ENCODE data around the gene DNAH17. TPM values are rescaled to one million over a fixed set of nuclear protein-coding genes. Genes with fewer than 3 reads are reported as not detected.
"Not testable (repeated sequence)": the region's sequence is repeated elsewhere in the genome, so short reads cannot be mapped to it uniquely, and the experiment has no call there.

Gene DNAH17
- total RNA-seq, 1 donor from 2014 or later: 0.40 TPM

DNA sequence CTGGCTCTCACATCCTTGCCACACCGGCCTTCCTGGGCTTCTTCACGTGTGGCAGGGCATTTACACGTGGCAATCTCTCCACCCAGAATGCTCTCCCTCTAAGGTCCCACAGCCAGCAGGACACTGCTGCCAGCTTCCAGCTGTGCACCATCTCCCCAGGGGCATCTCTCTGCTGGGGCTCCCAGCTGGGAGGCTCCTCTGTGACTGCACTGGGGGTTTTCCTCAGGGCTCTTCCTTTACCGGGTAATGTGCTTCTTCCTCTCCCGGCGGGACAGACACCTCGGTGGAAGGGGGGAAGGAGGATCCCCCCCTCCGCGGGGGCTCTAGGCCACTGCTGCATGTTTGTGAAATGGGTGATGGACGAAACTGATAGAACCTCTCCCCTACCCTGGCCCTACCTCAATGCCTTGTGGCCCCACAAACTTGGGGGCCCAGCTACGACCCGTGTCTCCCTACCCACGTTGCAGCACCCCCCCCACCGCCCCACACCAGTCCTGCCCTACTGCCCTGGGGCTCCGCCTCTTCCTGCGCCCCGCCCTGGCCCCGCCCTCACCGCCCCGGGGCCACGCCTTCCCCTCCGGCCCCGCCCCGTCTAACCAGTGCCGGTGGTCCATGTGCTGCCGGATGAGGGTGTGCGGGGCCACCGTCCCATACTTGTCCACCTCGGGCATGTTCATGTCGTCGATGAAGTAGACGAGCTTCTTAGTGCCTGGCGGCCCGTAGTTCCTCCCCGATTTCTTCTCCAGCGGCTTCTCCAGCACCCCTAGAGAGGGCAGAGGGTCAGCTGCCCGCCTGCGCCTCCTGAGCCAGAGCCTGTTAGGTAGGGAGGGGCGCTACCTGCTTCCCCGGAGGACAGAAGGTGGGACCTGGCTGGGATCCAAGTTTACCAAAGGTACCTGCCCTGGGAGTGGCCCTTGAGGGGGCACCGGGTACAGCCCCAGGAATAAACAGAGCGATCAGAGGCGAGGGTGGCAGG is 92.6 kb downstream of the DNAH17 start:
- DNase-seq (ENCODE audit: low read depth in 2 of 2): peak in 1 of 2 donors; percentile 33

DNA sequence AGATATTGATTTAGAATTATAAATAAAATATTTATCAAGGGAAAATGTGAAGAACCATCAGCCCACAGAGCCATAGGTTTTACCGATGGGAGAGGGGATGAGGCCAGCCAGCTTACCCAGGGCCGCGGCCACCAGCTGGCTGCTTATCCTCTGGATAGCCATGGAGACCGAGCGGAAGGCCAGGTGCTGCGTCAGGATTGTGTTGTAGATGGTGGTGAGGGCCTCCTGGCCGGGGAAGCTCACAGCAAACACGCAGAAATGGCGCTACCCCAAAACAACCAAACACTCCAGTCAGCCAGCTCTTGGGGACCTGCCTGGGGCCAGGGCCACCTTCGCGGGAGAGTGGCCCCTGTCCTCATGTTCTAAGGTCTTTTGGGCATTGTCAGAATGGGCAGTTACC is 97.8 kb downstream of the DNAH17 start:
- DNase-seq (ENCODE audit: low read depth in 2 of 2): no peak

DNA sequence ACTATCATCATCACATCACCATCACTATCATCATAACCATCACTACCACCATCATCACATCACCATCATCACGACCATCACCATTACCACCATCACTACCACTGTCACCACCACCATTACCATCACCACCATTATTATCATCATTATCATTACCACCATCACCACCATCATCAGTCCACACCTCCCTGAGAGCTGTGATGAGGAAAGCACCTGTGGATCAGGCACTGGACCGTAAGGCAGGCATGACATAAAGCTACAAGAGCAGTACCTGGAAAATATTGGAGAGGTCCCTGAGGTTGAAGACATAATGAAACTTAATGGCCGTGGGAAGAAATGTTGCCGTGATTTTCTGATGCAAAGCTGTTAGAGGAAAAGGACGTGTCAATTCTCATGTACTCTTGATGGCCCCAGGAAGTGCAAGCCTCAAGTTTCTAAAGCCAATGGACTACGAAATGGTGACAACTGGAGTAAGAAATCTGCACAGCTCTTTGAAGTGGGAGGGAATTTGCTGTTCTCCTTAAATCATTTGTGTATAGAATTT is 98.4 kb downstream of the DNAH17 start:
- no peak for DNase-seq (ENCODE audit: low read depth in 2 of 2)

DNA sequence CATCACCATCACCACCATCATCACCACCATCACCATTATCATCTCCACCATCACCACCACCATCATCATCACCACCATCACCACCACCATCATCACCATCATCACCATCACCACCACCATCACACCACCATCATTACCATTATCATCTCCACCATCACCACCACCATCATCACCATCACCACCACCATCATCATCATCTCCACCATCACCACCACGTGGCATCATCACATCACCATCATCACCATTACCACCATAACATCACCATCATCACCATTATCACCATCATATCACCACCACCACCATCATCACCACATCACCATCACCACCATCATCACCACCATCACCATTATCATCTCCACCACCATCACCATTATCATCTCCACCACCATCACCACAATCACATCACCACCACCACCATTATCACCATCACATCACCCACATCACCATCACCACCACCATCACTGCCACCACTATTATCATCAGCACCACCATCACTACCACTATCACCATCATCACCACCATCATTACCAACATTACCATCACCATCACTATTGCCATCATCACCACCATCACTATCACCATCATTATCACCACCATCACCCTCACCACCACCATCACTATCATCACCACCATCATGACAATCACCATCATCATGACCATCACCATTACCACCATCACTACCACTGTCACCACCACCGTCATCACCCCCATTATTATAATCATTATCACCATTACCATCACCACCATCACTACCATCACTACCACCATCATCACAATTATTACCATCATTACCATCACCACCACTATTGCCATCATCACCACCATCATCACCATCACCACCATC is 99.1 kb downstream of the DNAH17 start:
- DNase-seq (ENCODE audit: low read depth in 2 of 2): no peak

DNA sequence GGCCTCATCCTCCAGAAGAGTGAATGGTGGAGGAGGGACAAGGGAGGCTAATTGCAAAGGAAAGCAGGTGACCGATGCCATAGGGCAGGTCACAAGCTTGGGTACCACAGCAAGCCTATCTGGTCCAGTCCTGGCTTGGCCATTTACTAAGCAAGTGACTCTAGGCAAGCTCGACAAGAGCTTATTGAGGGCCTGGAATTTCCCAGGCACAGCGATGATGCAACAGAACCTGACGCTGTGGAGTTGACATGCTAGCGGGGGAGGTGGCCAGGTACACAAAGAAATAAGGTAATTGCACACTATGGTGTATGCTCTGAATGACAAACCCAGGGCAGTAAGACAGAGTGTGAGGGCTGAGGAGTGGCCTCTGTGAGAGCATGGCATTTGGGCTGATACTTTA is 100.2 kb downstream of the DNAH17 start:
- no peak for DNase-seq (ENCODE audit: low read depth in 2 of 2)

DNA sequence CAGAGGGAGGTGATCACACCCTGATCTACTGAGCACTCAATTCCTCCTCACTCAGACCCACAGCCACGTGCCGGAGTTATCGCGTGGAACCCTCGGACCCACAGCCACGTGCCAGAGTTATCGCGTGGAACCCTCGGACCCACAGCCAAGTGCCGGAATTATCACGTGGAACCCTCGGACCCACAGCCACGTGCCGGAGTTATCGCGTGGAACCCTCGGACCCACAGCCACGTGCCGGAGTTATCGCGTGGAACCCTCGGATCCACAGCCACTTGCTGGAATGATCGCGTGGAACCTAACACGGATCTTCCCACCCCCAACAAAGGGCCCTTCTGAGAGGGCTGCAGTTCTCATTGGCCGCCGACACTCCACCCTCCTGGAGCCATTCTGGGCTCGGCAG is 101.0 kb downstream of the DNAH17 start:
- DNase-seq (ENCODE audit: low read depth in 2 of 2): no peak

DNA sequence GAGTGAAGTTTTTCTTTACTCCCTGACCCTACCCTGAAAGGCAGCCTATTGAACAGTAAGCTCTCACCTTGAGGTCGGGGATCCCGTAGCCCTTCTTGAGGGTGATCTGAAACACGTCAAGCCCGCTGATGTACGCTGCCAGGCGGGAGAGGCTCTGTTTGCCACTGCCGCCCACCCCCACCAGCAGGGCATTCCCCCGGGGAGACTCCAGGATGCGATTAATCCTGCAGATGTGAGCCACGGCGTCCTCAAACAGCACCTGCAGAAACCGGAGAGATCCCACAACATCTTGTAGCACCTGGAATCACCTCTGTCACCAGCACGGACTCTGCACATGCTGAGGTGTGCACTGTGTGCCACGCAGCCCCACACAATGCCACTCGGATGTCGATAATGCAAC is 102.0 kb downstream of the DNAH17 start:
- DNase-seq (ENCODE audit: low read depth in 2 of 2): no peak

DNA sequence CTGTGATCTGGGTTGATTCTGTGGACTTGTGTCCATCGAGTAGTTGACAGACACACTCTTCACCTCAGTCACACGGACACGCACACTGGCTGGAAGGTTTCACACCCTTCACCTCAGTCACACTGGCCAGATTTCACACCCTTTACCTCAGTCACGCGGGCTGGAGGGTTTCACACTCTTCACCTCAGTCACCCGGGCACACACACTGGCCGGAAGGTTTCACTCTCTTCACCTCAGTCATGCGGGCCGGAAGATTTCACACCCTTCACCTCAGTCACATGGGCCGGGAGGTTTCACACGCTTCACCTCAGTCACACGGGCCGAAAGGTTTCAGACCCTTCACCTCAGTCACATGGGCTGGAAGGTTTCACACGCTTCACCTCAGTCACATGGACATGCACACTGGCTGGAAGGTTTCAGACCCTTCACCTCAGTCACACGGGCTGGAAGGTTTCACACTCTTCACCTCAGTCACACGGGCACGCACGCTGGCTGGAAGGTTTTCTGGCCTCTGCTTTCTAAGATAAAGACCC is 102.5 kb downstream of the DNAH17 start:
- DNase-seq (ENCODE audit: low read depth in 2 of 2): no peak

DNA sequence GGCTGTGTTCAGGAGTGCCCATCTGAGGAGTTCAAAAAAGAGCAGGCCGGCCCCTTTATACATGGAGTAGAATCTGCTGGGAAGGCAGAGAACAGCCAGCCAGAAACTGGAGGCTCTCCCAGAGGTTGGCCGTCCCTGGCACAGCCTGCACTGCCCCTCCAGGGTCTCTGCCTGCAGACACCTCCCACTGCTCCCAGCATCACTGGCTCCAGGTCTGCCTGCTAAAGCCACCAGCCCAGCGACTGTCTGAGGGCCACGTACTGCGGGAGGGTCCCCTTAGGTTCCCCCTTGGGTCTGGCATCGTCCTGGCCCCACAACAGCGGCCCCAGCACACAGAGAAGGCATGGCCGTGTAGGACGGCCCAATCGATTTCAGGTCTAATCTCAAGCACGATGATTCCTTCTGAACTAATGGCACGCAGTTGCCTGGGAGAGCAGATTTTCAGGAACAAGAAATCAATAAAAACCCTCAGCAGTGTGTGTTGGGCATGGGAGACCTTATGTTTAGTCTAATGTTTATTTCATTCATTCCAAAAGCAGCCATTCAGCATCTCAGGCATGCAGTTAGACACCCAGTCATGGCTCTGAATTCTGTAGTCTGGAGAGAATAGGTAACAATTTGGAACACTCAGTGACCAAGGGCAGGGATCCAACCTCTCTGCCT is 103.1 kb downstream of the DNAH17 start:
- DNase-seq (ENCODE audit: low read depth in 2 of 2): no peak

DNA sequence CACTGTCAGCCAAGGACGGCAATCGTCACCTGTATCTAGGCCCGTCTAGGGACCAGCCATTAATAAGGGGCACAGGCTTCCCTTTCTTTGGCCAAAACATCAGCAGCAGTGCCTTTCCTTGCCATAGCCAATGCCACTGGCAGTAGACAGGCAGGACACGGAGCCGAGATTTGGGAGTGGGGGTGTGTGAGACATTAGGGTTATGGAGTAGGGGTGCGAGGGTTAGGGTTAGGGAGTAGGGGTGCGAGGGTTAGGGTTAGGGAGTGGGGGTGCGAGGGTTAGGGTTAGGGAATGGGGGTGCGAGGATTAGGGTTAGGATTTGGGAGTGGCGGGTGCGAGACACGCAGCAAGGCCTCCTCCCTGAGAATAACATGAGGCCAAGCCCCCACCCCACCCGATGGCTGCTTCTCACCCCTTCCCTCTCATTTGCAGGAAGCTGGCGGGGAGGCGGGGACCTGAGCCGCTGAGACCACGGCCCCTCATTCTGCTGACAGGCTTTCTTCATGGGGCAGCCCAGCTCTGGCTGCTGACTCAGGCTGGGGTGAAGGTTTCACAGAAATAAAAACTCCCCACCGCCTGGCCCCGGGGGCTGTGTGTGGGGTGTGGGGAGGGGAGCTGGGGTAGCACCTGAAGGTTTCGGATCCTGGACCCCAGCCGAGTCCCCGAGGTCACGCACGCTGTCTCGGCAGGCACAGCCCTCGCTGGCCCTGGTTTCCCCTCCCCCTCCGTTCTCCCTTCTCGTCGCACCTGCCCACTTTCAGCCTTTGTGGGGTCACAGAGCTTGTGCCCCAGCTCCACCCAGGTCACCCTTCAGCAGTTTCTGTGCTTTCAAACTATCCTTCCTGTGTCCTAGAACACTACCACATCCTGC is 104.9 kb downstream of the DNAH17 start:
- DNase-seq (ENCODE audit: low read depth in 2 of 2): no peak

DNA sequence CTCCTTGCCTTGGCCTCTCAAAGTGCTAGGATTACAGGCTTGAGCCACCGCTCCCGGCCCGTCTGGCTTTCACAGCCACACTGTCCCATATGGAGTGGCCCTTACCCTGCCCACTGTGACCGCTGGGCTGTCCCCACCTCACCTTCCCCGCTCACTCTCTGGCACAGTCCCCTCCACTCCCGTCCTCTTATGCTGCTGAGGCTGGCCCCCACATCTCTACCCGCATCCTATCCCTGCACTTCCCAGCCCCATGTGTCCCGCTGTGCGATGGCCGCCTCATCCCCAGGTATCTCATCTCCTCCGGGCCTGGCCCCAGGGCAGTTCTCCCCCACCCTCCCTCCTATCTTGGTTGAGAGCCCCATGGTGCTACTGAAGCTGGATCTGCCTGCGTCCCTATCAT is 105.6 kb downstream of the DNAH17 start:
- DNase-seq (ENCODE audit: low read depth in 2 of 2): no peak

DNA sequence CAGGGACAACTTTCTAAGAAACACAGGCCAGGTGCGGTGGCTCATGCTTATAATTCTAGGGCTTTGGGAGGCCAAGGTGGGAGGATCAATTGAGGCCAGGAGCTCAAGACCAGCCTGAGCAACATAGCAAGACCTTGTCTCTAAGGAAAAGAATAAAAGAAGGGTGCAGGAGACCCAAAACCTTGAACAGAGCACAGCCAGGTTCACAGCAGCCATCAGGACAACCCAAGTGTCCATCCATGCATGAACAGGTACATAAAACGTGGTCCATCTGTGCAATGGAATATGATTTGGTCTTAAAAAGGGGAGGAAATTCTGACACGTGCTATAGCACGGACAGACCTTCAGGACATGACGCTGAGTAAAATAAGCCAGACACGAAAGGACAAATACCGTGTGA is 107.8 kb downstream of the DNAH17 start:
- no peak for DNase-seq (ENCODE audit: low read depth in 2 of 2)

DNA sequence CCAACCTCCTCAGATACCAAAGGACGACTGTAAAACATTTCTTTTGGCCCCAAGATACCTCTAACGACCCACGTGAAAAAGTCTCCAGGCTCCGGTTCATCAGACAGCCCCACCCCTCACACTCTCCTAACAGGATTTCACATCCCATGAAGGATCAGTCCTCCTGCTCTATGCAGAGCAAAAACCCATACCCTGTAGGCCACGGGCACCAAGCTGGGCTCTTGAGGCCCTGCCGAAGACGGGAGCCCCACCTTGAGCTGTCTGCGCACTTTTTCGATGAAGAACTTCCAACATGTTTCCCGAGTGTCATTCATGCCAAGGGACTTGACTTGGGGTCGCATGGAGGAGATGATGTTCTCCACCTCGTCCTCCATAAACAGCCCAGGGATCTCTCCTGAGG is 108.8 kb downstream of the DNAH17 start:
- no peak for DNase-seq (ENCODE audit: low read depth in 2 of 2)

DNA sequence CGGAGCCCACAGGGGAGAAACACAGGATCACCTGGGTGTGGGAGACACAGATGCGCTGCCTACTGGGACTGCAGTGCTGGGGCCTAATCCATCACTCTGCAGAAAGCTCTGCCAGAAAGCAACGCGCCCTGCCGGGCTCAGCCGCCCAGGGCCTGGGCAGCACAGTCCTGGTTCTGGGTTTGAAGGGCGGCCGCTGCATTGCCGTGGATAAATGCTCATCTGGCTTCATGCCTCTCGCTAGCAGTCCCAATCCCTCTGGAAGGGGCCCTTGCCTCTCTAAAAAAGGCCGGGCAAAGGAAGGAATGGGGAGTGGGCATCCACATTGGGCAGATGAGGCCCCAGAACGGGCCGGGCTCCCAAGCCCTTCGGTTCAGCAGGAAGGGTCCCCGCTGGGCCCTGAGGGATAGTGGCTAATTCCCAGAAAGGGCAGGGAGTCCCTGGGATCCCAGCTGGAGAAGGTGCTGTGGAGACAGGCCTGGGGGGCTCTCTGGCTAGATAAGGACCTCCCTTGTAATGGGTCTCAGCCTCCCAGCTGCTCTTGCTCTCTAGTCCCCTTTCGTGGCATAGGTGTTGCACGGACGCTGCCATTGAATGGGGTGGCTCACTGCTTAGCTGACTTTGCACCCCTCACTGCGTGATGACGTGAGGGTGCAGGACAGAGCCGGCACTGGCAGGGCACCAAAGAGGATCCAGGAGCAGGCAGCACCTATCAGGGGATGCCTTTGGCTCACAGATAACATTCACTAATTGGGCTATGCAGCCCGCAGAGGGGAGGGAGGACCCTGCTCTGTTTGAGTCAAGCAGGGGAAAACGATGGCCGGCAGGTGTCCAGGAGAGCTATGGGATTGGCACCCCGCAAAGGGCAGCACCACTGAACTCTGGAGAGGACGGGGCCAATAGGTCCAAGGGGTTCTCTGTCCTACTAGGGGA is 110.1 kb downstream of the DNAH17 start:
- no peak for DNase-seq (ENCODE audit: low read depth in 2 of 2)

DNA sequence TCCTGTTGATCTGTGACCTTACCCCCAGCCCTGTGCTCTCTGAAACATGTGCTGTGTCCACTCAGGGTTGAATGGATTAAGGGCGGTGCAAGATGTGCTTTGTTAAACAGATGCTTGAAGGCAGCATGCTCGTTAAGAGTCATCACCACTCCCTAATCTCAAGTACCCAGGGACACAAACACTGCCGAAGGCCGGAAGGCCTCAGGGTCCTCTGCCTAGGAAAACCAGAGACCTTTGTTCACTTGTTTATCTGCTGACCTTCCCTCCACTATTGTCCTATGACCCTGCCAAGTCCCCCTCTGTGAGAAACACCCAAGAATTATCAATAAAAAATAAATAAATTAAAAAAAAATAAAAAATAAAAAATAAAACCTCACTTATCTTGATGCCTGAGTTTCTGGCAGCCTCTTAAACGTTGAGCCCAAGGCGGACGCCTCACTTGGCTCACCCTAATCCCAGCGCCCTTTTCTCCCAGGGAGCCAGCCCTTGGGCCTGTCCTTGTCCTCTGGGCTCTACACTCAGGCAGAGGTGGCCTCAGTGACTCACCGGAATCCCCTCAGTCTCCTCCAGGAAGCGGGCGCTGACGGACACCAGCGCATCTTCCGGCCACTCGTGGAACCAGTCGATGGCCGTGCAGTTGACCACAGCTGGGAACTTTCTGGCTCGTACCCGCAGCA is 110.9 kb downstream of the DNAH17 start:
- not testable (repeated sequence) for DNase-seq (ENCODE audit: low read depth in 2 of 2)

DNA sequence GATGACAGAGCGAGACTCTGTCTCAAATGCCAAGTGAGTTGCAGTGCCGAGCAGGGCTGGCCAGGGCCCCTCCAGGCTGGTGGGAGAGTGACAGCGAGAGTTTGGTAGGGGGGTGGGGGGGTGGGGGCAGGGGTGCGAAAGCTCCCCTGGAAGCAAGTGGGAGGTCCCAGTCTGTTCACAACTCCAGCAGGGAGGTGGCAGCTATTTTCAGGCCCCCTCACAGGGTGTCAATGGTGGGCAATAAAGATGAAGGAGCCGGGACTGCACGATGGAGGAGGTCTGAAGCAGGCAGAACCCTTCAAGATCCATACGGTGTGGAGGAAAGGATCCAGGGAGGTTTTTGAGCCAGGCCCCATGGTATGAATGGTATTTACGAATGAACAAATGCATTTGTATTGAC is 115.0 kb downstream of the DNAH17 start:
- no peak for DNase-seq (ENCODE audit: low read depth in 2 of 2)

DNA sequence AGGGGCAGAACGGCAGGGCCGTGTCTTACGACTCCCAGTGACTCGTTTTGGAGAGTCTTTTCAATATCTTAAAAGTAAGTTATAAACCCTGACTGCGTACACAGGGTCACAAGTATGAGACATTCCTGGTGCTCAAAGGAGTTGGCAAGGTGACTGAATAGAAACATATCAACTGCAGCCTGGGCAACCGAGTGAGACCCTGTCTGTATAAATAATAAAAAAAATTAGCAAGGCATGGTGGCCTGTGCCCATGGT is 115.5 kb downstream of the DNAH17 start:
- DNase-seq (ENCODE audit: low read depth in 2 of 2): no peak

DNA sequence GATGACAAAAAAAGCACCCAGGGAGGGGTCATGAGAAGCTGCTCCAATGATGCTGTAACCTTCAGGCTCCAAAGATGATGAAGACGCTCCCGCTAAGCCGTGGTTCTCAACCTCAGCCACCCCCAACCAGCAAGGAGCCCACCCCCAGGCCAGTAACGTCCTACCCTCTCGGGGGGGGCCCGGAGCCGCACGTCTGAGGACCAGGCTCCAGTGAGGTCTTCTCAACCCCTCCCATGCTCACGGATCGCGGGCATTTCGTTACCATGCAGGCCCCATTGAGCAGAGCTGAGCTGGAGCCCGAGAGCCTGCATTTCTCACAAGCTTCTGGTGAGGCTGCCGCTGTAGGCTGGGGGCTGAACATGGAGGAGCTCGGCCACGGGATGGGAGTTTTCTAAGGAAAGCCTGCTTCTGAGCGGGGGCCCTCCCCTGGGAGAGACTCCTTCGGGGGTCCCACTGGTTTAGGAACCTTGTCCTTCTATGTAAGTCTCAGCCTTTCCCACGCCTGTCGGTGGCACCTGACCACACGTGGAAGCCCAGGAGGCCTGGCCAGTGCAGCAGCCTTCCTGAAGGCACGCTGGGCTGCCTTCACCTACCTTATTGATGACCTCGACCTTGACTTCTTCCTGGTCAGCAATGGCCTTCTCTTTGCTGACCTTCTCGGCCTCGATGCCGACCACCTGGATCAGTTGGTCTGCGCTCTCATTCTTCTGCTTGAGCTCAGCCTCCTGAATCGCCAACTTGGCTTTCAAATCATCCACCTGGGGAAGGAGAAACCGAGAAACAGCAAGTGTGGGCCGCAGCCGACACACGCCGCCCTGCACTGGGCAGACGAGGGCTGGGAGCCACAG is 116.0 kb downstream of the DNAH17 start:
- no peak for DNase-seq (ENCODE audit: low read depth in 2 of 2)

Measured in lung microvascular endothelial cell (primary cell).